Adrenal gland (tissue), 12 donors: ENCODE data around the gene UFC1. TPM values are rescaled to one million over a fixed set of nuclear protein-coding genes. Genes with fewer than 3 reads are reported as not detected.

Experiments used
- DNase-seq, 7 donors: peaks; one replicate each; pipeline ENCODE4 v3.0.0-alpha.2; 2019 to 2020
- H3K27ac ChIP-seq, 5 donors: fragments of 200-600 bp; sonication (generic) in 4 of 5; 1 replicate in 3 of 5; 2 replicates in 2 of 5; pipeline versions ENCODE4 v1.5.1 to v1.8.0; 2016 to 2020; ENCODE audit warnings: mild to moderate bottlenecking in 1 of 5
- H3K27me3 ChIP-seq: fragments of 200-600 bp; 2 replicates; pipeline ENCODE4 v1.8.0; 2021
- H3K36me3 ChIP-seq, 2 donors: fragments of 200-600 bp; replicated peaks in 1 of 2; 1 replicate in 1 of 2; 2 replicates in 1 of 2; pipeline versions ENCODE4 v1.5.1 to v1.8.0; 2018 to 2022
- H3K4me1 ChIP-seq, 2 donors: fragments of 200-600 bp; replicated peaks in 1 of 2; 1 replicate in 1 of 2; 2 replicates in 1 of 2; pipeline versions ENCODE4 v1.5.1 to v1.8.0; 2018 to 2021
- H3K4me3 ChIP-seq, 4 donors: fragments of 200-600 bp; sonication (generic) in 3 of 4; one replicate each; pipeline ENCODE4 v1.5.1; 2016 to 2018
- H3K9me3 ChIP-seq, 3 donors: fragments of 200-600 bp; sonication (generic) in 1 of 3; replicated peaks in 1 of 3; 1 replicate in 2 of 3; 2 replicates in 1 of 3; pipeline versions ENCODE4 v1.5.1 to v1.8.0; 2016 to 2021
- POLR2A ChIP-seq, 2 donors: fragments of 450-650 bp; IDR thresholded peaks; one replicate each; pipeline ENCODE4 v1.6.1; 2017; ENCODE audit warnings: antibody characterized with exemption in 2 of 2, mild to moderate bottlenecking in 2 of 2, moderate library complexity in 1 of 2
- WGBS, 4 donors: extraction: QIAGEN DNeasy Blood & Tissue Kit in 2 of 4; methylation state at CpG; one replicate each; pipeline versions ENCODE4 v1.1.5 to v1.1.7; 2013 to 2017; 5-methylcytosine and 5-hydroxymethylcytosine counted together
- intact Hi-C, 2 donors: fragments of 100-400 bp; cut with DNase I; formaldehyde crosslinking; loops; one replicate each; pipeline versions ENCODE4 v1.14.1 to v1.15.0; 2022 to 2023
- polyA plus RNA-seq, 3 donors: library from polyadenylated mRNA; stranded (reverse); fragments of 200-250 nt in 2 of 3; fragments of 350-450 nt in 1 of 3; fragmentation: Illumina TruSeq in 1 of 3; extraction: RNeasy Lipid Tissue Mini Kit (QIAGEN cat#74804) in 1 of 3; gene quantifications; one replicate each; pipeline ENCODE4 v1.2.3, GENCODE V29; 2013 to 2014
- total RNA-seq, 9 donors: library from RNA; depleted of rRNA in 4 of 9; stranded (reverse); fragments of >200 nt in 4 of 9; fragments of 120-200 nt in 1 of 9; fragmentation: NEBNext Ultra II Directional in 1 of 9; extraction: Animal tissue kit (Norgen Biotek cat#: 25700) in 1 of 9; gene quantifications; one replicate each; pipeline versions ENCODE4 v1.1.0 to v1.2.4, GENCODE V29; 2013 to 2023
- TF ChIP-seq, protein P1 (sequence below), 6 experiments: fragments of 450-650 bp in 4 of 6; fragments of 200-600 bp in 2 of 6; sonication (generic) in 1 of 6; IDR thresholded peaks; 1 replicate in 5 of 6; 2 replicates in 1 of 6; pipeline versions ENCODE4 v1.5.1 to v1.8.0; 2016 to 2021; ENCODE audit warnings: antibody characterized with exemption in 6 of 6, mild to moderate bottlenecking in 2 of 6, moderate library complexity in 1 of 6
- donor health status: healthy with polysubstance abuse.
- donor health status: Bipolar disorder and iron deficiency.
- donor health status: DM: yes; HTN: yes; CAD: no.
- donor health status: DM: no; HTN: no; CAD: no.
- donor health status: DM: no; HTN: no; CAD: no.
- donor health status: DM: yes; HTN: yes; CAD: no.

UFC1 gene
- total and polyA plus RNA-seq, 12 donors: 59.0 to 166 (median 110) TPM

DNA sequence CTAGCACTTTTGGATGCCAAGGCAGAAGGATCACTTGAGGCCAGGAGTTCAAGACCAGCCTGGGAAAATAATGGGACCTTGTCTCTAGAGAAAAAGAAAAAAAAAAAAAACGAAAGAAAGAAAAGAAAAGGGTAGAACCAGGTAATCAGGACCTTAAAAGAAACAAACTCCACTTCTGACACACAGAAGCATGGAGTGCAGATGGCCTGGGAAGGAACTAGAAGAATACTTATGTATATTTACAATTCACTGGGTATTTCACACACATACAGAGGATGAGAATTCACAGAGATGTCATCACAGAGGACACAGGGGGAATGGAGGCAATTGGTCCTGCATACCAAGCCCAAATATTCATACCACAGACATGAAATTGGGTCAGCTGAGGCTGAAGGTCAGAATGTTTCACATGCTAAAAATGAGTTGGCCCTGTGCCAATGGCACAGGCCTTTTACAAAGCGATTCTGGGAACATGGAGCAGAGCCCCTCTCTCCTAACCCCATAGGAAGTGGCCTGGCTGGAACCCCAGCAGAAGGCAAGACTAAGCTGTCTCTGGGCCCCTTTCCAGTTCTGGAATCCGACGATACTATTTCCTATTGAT, 19.1 kb downstream of the UFC1 start:
- Histone ChIP-seq H3K4me1 (peaks cover 16 to 29% of the 10 kb centered on the region in 2 donors), H3K9me3 (no peaks in the 10 kb centered on the region), H3K27me3 (no peaks in the 10 kb centered on the region), H3K36me3 (peaks cover 0 to 73% of the 10 kb centered on the region in 2 donors), H3K4me3 (no peak overlapping the region), H3K27ac (peak overlapping the region in 4 of 5 donors; percentile 20 to 72 (median 49))
- 17 to 31% (median 22%) methylated on average over 4 of the region's 4 CpGs for WGBS, 4 donors
- intact Hi-C loops: no loop called here
- TF ChIP-seq, protein P1, sequence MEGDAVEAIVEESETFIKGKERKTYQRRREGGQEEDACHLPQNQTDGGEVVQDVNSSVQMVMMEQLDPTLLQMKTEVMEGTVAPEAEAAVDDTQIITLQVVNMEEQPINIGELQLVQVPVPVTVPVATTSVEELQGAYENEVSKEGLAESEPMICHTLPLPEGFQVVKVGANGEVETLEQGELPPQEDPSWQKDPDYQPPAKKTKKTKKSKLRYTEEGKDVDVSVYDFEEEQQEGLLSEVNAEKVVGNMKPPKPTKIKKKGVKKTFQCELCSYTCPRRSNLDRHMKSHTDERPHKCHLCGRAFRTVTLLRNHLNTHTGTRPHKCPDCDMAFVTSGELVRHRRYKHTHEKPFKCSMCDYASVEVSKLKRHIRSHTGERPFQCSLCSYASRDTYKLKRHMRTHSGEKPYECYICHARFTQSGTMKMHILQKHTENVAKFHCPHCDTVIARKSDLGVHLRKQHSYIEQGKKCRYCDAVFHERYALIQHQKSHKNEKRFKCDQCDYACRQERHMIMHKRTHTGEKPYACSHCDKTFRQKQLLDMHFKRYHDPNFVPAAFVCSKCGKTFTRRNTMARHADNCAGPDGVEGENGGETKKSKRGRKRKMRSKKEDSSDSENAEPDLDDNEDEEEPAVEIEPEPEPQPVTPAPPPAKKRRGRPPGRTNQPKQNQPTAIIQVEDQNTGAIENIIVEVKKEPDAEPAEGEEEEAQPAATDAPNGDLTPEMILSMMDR (IDR thresholded peaks at IDR 0.05): no peak
- no peak for TF ChIP-seq POLR2A (IDR thresholded peaks at IDR 0.05)
- DNase-seq: peak in 5 of 7 donors; percentile 65 to 78 (median 70)

DNA sequence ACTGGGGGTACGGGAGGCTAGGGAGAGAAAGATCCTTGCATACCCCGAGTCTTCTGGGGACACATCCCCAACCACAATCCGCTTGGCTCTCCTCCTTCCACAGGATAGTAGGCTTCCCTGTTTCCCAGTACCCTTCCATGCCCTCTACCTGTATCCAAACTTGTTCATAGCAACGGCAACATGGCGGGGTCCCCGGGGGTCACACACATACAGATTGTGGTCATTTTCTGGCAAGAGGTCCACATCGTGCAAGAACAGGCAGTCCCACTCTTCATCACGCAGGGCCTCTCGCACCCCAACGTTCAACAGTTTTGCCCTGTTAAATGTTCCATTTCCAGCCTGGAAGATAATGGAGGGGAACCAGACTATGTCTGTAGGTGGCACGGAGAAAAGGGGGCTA, 19.9 kb downstream of the UFC1 start:
- H3K36me3 ChIP-seq: peaks cover 0 to 67% of the 10 kb centered on the region in 2 donors
- H3K4me1 ChIP-seq: peaks cover 16 to 30% of the 10 kb centered on the region in 2 donors
- WGBS, 4 donors: 93 to 98% (median 96%) methylated on average over 8 to 11 of the region's 11 CpGs
- H3K4me3 ChIP-seq: no peak overlapping the region
- H3K27ac ChIP-seq: peak overlapping the region in 4 of 5 donors; percentile 20 to 72 (median 49)
- TF ChIP-seq, protein P1 (IDR thresholded peaks at IDR 0.05): no peak
- no peak for TF ChIP-seq POLR2A (IDR thresholded peaks at IDR 0.05)
- intact Hi-C loops: no loop called here
- no peaks in the 10 kb centered on the region for H3K9me3 ChIP-seq
- DNase-seq: peak in 1 of 7 donors; percentile 6
- H3K27me3 ChIP-seq: no peaks in the 10 kb centered on the region

DNA sequence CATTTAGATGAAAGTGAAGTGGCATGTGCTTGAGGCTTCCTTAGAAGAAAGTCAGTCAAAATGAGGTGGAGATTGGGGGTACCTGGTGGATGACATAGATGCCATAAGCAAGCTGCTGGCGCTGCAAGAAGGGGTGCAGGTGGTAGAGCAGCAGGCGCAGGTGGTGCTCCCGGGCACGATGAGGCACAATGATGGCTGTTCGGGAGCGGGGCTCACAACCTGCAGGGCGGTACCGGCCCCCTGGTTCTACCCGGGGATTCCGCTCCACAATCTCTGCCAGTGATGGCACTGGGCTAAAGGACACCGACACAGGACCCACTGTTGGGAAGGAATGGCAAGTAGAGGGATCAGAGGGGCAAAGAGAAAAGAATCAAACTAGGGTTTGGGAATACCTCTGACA, 21.1 kb downstream of the UFC1 start:
- H3K4me1 ChIP-seq: peaks cover 16 to 30% of the 10 kb centered on the region in 2 donors
- no peak overlapping the region for H3K27ac ChIP-seq
- peaks cover 0 to 55% of the 10 kb centered on the region in 2 donors for H3K36me3 ChIP-seq
- 90 to 98% (median 96%) methylated on average over 11 of the region's 11 CpGs for WGBS, 4 donors
- DNase-seq: no peak
- TF ChIP-seq, protein P1 (IDR thresholded peaks at IDR 0.05): no peak
- TF ChIP-seq POLR2A (IDR thresholded peaks at IDR 0.05): no peak
- intact Hi-C loops: no loop called here
- H3K27me3 ChIP-seq: no peaks in the 10 kb centered on the region
- no peaks in the 10 kb centered on the region for H3K9me3 ChIP-seq
- H3K4me3 ChIP-seq: no peak overlapping the region

DNA sequence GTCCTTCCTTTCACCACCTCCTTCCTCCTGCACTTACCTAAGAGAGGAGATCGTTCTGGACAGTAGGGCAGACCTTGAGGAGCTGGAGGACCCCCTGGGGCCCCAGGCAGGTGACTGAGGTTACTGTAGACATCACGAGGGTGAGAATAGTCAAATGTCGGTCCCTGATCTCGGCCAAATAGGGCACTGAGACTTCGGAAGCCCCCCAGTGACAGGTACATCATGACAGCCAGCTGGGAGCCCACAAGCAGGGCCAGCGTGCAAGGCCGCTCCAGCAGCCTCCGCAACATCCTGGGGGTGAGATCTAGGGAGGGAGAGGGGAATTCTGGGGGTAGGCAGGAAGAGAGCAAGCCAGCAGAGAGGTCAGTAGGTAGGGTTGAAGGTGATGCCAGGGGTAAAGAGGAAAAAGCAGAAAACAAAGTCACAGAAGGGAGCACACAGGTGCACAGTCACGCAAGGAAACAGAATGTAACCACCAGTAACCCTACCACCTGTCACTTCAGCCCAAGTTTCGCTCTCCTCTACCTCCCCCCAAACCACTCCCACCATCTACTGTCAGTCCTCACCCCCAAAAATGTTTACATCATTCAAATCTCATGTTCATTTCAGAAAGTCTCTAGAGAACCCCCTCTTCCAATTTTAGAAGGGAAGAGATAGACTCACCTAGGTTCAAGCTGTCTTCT, 22.1 kb downstream of the UFC1 start:
- Histone ChIP-seq H3K4me1 (peaks cover 16 to 30% of the 10 kb centered on the region in 2 donors), H3K36me3 (peaks cover 0 to 45% of the 10 kb centered on the region in 2 donors), H3K27me3 (no peaks in the 10 kb centered on the region), H3K27ac (peak overlapping the region in 2 of 5 donors; percentile 88 to 89), H3K9me3 (no peaks in the 10 kb centered on the region), H3K4me3 (peak overlapping the region in 1 of 4 donors; percentile 97)
- 83 to 87% (median 87%) methylated on average over 10 of the region's 10 CpGs for WGBS, 4 donors
- intact Hi-C loops: no loop called here
- DNase-seq: no peak
- TF ChIP-seq, protein P1 (IDR thresholded peaks at IDR 0.05): no peak
- no peak for TF ChIP-seq POLR2A (IDR thresholded peaks at IDR 0.05)
